SH-SY5Y (cell line): ENCODE data around the gene CDC25B.

Experiments used
- GATA2 ChIP-seq: IDR thresholded peaks from 2 replicates; pipeline ENCODE4 v1.6.1; 2011; ENCODE audit warnings: mild to moderate bottlenecking, low read depth, low read length
- GATA3 ChIP-seq: IDR thresholded peaks from 2 replicates; pipeline ENCODE4 v1.6.1; 2011; ENCODE audit warnings: low read depth, mild to moderate bottlenecking, low read length, moderate library complexity

DNA sequence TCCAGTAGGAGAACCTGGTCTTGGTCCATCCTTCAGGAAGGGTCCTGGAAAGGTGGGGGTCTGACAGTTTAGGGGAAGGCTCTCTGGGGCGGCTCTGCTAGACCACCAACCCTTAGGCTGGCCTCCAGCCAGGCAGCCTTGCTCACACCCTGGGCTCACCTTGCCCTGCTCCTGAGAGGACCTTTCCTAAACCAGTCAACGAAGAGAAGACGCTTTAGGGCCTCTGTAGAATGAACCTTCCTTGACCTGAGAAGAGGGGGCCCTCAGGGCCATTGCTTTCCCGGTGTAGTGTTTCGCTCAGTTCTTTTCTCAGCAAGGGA, 1.1 kb downstream of the CDC25B start:
- TF ChIP-seq GATA2 (no peak), GATA3 (no peak)
